GM19035 (cell line): ENCODE measurements around the gene R3HDM1.
"Not testable (repeated sequence)": the region's sequence is repeated elsewhere in the genome, so short reads cannot be mapped to it uniquely, and the experiment has no call there.

Experiments
- ATAC-seq: cut with Tn5 transposase; IDR thresholded peaks from one replicate; pipeline ENCODE4 v1.9.1; 2021; ENCODE audit not compliant: unreplicated experiment

Gene R3HDM1

DNA sequence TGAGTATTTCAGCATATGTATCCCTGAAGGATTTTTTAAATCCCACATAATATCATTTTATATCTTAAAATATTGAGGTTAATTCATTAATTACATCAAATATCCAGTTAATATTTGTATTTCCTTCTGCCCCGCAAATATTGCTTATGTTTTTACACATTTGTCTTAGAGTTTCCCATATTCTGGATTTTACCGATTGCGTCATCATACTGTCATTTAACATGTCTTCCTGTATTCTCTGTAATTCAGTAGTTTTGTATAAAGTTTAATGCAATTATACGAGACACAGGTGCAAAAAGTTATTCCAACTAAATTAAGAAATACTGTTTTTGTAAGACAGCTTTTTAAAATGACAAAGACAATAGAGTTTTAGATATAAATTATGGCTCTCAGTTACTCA, 176.9 kb downstream of the R3HDM1 start:
- ATAC-seq, result no peak

DNA sequence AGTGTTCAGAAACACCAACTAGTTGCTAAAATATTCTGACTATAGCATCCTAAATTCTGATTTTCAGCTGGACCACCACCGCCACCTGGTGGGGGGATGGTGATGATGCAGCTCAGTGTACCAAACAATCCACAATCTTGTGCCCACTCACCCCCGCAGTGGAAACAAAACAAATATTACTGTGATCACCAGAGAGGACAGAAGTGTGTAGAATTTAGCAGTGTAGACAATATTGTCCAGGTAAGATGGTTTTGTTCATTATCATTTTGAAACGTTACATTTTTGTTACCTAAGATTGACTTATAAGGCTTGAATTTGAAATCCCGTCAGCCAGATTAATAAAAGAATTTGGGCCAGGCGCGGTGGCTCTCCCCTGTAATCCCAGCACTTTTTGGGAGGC, 178.7 kb downstream of the R3HDM1 start:
- no peak for ATAC-seq

DNA sequence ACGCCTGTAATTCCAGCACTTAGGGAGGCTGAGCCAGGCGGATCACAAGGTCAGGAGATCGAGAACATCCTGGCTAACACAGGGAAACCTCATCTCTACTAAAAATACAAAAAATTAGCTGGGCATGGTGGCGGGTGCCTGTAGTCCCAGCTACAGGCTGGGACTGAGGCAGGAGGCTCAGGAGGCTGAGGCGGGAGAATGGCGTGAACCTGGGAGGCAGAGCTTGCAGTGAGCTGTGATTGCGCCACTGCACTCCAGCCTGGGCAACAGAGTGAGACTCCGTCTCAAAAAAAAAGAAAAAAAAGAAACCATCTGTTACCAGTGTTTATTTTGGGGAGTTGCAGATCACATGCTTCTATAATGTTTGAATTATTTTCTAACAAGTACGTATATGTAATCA, 183.8 kb downstream of the R3HDM1 start:
- not testable (repeated sequence) for ATAC-seq

DNA sequence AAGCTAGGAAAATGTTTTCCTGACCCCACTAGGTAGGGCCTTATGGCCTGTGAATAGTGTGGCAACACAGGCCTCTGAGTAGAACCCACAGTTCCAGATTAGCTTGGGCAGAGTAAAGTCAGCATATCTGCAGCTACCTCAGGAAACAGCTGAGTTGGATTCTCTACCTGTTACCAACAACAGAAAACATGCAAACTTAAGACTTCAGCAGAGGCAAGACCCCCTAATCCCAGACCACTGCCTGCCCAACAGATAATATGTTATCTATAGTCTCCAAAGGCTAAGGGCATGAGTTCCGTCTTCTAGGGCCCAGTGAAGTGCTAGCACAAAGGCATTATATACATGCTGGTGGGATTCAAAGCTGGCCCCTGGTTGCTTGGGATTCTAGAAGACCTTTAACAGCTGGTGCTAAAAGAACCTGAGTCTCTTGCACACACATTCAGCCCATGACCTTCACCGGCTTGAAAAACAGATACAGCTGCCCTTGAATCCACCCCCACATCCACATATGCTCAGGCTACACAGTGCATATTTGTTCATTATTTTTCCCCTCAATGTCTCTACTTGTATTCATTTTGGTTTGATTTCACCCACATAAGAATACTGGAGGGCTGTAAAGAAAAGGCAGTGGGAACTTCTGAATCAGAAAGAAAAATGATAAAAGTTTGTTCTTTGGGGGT, 196.9 kb downstream of the R3HDM1 start:
- ATAC-seq, result no peak

DNA sequence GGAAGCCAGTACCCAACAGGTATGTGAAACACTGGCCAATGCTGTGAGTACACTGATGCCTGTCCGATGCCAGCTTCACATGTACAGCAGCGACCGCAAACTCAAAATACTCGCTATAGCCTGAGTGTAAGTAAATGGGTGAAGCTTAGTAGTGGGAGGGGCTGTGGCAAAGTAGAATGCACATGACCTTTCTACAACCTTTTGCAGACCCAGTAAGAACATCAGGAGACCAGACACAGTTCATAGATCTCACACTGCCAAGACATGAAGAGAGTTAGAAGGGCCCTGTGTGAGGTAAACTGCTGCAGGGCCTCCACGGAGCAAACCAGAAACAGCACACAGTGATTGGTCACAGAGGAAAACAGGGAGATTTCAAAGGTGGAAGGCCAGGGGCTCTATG, 201.3 kb downstream of the R3HDM1 start:
- no peak for ATAC-seq

DNA sequence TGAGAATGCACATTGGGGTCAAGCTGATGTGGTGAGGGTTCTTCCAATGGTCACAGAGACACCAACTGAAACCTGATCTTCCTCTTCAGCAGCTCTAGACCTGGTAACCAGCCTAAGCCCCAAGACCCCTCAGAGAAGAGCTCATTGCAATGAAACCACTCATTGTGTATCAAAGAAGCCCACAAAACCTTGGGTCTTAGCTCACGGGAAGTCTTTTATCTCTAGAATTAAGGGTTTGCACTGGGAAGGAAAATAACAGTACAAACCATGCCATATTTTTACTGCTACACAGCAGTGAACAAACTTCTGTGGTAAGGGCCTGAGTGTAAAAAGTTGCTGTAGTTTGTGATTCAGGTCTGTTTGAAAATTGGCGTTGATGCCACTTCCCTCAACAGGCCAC, 201.8 kb downstream of the R3HDM1 start:
- no peak for ATAC-seq

DNA sequence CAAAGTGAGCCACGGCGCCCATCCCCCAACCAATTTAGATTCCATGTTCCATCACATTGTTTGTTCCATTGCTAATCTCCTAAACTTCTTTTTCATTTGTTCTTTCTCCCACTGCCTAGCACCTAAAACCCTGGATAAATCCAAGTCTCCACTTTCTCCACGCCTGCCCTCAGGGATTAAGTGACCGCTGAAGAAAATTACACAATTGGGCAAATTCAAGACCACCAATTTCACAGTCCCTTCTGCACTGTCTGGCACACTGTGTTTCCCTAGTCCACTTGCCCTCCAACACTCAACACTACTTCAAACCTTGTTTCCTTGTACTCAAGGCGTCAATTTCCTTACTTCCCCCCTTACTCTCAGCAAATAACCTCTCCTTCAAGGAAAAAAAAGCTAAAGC, 205.3 kb downstream of the R3HDM1 start:
- no peak for ATAC-seq

DNA sequence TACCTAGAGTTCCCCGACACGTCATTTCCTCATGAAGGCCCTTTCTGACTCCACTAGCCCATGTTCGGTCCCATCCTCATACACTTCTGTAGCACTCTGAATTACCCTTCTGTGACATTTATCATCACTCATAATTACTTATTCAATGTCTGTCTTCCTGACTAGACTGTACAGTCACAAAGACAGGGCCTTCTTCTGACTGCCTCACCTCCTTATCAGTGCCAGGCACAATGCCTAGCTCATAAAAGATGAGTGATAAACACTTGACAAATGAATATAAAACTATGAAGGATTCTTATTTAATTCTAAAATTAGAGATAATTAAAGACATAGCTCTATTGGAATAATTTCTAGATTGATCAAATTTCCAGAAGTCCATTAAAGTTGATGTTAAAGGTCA, 208.9 kb downstream of the R3HDM1 start:
- ATAC-seq, result no peak

DNA sequence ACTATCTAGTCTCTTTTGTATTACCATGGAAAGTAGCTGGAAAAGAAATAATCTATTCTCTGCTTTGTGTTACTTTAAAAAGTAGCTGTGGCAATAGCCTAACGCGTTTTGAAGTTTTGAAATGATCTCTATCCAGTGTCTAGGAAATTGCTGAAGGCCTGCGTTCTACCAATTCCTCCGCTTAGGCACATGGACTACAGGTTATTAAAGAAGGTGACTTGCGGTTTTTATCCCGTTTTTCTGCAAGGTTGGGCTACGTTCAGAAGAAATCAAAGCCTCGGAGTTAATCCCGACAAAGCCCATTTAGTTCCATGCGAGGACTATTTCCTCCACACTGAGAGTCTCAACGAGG, 209.7 kb downstream of the R3HDM1 start:
- no peak for ATAC-seq

DNA sequence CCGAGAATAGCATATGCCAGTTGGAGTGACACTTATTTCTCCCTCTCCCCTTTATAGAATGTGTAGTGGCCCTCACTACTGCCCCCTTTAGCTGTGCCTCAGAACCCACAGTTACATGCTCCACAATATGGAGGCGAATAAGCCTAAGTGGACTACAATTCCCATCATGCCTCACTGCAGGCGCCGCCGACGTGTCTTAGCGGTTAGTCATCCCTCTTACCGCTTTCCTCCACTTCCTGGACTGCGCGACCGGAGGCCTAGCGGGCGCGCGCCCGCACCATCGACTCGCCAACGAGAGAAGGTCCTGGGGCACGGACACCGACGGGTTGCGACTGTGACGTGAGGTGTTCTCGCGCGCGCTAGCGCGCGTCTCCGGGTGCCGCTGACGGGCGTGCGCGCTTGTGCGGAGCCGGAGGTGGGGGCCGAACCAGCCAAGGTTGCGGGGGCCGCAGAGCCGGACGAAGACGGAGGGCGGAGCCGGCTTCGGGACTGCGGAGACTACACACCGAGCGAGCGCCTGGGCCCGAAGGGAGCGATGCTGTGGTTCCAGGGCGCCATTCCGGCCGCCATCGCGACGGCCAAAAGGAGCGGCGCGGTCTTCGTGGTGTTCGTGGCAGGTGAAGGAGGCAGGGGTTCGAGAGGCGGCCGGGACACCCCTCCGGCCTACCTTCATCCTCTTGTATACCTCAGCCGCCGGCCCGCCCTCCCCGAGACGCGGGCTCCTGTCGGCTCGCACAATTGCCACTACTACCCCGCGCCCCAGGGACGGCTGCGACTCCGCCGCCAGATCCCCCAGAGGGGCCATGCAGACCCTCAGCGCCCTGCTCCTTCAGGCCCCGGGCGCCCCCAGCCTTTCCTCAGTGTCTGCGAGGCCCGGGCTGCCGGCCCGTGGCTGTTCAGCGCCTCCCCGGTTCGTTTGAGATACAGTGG, 210.4 kb downstream of the R3HDM1 start, which contains the start of gene UBXN4:
Gene UBXN4, plus strand, starts transcription at position 461 of the 930 bp plus-strand sequence. Its CDS starts 75 bp downstream, at position 536.
- ATAC-seq, result peak; percentile 91

DNA sequence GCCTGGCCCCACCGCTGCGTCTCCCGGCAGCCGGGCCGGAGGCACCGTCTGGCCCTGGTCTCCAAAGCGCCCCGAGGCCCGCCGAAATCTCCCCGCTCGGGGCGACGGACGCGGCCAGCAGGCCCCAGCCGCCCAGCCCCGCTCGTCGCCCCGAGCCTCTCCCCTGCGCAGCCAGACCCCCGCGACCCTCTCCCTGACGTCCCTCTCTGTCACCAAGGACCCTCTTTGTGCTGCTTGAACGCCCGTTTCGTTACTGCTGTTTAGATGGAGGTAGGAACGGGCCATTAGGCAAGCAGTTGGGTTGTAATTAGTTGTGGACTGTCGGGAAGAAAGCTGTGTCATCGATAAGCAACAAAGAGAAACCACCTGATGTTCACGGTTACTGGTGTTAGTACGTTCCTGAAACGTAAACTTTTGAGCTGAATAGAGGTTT, 211.1 kb downstream of the R3HDM1 start:
- ATAC-seq, result peak; percentile 27

DNA sequence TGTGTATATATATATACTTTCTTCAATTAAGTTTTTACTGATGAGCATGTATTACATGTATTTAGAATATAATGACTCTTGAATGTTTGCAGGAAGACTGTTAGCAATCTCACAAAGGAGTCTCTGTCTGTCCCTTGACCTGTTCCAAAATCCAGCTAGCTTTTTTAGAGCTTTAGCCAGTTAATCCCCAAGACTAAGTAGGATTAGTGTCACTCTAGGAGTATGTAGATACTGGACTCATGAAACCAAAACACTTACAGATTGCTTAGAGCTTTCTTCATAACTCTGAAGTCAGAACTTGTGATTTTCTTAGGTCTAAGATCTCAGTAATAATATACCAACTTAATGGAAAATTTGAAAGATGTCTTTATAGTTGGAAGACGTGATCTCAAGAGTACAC, 212.6 kb downstream of the R3HDM1 start:
- ATAC-seq, result no peak

DNA sequence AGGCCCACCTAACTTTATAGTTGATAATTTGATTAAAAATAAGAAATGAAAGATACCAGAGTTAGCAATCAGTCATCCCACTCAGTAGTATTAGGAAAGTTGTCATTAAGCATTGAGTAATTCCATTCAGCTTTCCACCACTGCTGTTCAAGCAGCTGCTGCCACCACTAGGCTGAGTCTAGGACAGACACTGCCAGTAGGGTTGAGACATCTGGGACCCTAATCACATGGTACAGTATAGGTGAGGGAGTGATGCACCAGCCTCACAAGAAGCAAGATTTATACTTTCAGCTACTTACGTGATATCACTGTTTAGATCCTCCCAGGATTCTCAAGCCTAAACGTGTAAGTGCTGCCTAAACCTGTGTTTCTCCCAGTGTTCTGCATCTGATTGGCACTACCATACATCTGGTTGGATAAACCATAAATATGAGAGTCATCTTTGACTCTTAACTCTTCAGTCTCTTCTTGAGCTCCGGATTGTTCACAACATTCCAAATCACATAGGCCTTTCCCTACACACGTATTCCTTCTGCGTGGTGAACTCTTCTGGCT, 213.6 kb downstream of the R3HDM1 start:
- no peak for ATAC-seq

DNA sequence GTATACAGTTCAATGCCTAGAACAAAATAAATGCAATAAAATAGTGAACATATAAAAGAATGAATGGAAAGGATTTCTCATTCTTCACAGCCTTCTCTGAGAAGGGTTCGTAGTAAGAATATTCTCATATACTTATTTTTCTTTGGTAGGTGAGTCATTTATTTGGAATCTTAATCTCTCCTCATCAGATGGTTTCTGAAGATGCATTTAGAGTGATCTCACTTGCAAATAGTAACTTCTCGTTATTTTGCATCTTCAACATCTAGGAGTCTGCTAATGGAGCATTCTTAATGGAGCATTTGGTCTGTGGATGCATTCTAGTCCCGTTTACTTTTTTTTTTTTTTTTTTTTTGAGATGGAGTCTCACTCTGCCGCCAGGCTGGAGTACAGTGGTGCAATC, 214.3 kb downstream of the R3HDM1 start:
- ATAC-seq, result no peak

DNA sequence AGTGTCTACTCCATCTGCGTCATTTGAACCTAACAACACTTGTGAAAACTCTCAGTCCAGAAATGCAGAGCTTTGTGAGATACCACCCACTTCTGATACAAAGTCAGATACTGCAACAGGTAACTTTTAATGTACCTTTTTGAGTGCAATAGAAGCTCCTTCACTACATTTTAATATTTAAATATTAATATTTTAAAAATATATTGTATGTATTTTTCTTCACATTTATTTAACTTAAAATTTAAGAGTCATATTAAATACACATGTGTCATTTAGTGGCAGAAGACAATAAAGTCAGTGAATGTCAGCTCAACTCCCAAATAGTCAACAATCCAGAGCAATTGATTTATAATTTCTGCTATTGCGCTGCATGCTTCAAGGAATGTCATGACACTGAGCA, 224.3 kb downstream of the R3HDM1 start:
- ATAC-seq, result no peak

DNA sequence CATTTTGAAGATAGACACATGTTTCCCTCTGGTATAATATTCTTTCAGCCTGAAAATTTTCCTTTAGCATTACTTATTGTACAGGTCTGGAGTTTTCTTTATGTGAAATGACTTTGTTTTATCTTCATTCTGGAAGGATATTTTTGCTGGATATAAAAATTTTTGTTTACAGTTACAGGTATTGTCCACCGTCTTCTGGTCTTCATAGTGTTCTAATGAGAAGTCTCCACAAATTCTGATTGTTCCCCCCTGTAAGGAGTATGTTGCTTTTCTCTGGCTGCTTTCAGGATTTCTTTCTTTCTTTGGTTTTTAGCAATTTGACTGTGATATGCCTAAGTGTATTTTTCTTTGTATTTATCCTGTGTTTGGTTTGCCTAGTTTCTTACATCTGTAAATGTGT, 225.4 kb downstream of the R3HDM1 start:
- ATAC-seq, result no peak

DNA sequence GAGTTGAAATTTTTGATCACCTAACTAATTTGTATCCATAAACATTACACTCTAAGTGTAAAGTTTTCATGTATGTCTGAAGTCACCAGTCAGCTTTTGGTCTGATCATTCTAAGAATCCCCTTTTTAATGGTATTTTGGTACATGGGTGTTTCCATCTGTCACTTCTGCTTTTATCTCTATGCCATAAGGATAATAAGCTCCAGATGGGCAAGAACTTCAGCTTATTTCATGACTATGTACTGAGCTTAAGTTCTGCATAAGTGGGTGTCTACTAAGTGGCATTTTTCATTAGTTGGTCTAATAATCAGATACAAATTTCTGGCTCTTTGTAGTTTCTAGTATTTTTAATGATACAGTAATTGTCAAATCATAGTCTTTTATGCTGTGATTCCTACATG, 230.7 kb downstream of the R3HDM1 start:
- no peak for ATAC-seq

DNA sequence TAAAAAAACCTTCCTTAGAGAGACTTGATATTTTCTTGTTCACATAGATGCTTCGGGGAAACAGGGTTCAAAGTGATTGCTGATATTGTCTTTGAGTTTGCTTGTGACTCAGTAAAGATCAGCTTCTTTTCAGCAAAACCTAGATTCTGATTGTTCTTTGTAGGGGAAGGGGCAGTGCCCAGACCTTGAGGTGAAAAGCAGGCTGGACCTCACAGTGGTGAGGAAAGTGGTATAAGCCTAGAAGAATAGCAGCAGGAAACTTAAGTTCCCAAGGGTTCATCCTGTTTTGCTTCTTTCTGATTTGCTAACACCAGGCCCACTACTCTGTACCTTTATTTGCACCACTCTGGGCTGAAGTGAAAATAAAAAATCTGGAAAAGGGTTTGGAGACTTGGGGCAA, 231.2 kb downstream of the R3HDM1 start:
- ATAC-seq, result no peak

DNA sequence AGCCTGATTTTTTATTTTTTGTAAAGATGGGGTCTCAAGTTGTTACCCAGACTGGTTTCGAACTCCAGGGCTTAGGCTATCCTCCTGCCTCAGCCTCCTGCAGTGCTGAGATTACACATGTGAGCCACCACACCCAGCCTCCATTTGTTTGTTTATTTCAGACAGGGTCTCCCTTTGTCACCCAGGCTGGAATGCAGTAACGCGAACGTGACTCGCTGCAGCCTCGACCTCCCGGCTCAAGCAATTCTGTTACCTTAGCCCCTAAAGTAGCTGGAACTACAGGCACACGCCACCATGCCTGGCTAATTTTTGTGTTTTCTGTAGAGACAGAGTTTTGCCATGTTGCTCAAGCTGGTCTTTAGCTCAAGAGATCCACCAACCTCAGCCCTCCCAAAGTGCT, 237.6 kb downstream of the R3HDM1 start:
- no peak for ATAC-seq

DNA sequence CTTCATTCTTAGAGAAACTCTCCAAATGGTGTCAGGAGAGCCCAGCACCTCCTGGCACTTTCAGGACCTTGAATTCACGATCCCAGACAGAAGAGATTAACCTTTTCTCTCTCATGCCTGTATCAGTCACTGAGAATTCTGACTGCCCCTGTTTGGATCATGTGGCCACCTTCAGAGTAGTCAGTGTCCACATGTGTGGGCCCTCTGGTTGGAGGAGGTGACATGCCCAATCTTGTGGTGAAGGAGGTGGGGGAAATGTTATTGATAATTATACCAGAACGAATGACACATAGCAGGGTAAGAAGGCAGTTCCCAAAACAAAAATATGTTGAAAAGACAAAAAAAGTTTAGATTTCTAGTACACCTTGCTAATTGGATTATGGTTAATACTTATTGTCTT, 242.0 kb downstream of the R3HDM1 start:
- ATAC-seq, result no peak

DNA sequence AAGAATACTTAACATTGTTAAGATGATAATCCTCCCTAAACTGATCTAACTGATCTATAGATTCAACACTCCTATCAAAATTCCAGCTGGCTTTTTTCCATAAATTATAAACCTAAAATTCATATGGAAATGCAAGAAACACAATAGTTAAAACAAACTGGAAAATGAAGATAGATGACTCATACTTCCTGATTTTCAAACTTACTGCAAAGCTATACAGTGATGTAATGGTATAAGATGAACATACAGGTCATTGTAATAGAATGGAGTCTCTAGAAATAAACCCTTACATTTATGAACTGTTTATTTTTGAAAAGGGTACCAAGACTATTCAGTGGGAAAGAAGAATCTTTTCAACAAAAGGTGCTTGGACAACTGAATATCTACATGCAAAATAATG, 242.6 kb downstream of the R3HDM1 start:
- ATAC-seq, result no peak
